Duodenal mucosa (tissue), 2 donors: ENCODE data around the gene PPIL1.

Experiments used
- H3K27ac ChIP-seq: one replicate; pipeline ENCODE4 v1.7.0; 2013; ENCODE audit warnings: low read depth, low read length
- H3K27me3 ChIP-seq, 2 donors: one replicate each; pipeline ENCODE4 v1.7.0; 2013; ENCODE audit warnings: low read length in 2 of 2, control low read depth in 1 of 2; ENCODE audit not compliant: insufficient read depth in 2 of 2, control insufficient read depth in 1 of 2
- H3K36me3 ChIP-seq, 2 donors: one replicate each; pipeline ENCODE4 v1.7.0; 2013; ENCODE audit warnings: low read length in 2 of 2, control low read depth in 1 of 2; ENCODE audit not compliant: insufficient read depth in 2 of 2, control insufficient read depth in 1 of 2
- H3K4me1 ChIP-seq, 2 donors: one replicate each; pipeline ENCODE4 v1.7.0; 2013; ENCODE audit warnings: low read length in 2 of 2, control low read depth in 1 of 2; ENCODE audit not compliant: insufficient read depth in 2 of 2, control insufficient read depth in 1 of 2
- H3K4me3 ChIP-seq, 2 donors: one replicate each; pipeline ENCODE4 v1.7.0; 2013; ENCODE audit warnings: low read length in 2 of 2, low read depth in 1 of 2
- H3K9ac ChIP-seq, 2 donors: one replicate each; pipeline ENCODE4 v1.7.0; 2013; ENCODE audit warnings: low read length in 2 of 2, low read depth in 1 of 2
- H3K9me3 ChIP-seq, 2 donors: one replicate each; pipeline ENCODE4 v1.7.0; 2013; ENCODE audit warnings: low read length in 2 of 2, control low read depth in 1 of 2; ENCODE audit not compliant: control insufficient read depth in 1 of 2

Gene PPIL1

GRCh38 chr6:36825452-36825851, 49.2 kb downstream of the PPIL1 start:
- Histone ChIP-seq H3K4me1 (peaks cover 8 to 12% of the 10 kb centered on the region in 2 donors), H3K27me3 (no peaks in the 10 kb centered on the region), H3K4me3 (no peak overlapping the region), H3K9me3 (no peaks in the 10 kb centered on the region), H3K9ac (no peak overlapping the region), H3K27ac (no peak overlapping the region), H3K36me3 (no peaks in the 10 kb centered on the region)

GRCh38 chr6:36824253-36824652, 50.4 kb downstream of the PPIL1 start:
- Histone ChIP-seq H3K4me3 (no peak overlapping the region), H3K9me3 (no peaks in the 10 kb centered on the region), H3K9ac (no peak overlapping the region), H3K36me3 (no peaks in the 10 kb centered on the region), H3K27ac (no peak overlapping the region), H3K27me3 (no peaks in the 10 kb centered on the region), H3K4me1 (peaks cover 0 to 4% of the 10 kb centered on the region in 2 donors)

- H3K9ac ChIP-seq: no peak overlapping the region
- no peaks in the 10 kb centered on the region for H3K9me3 ChIP-seq
- H3K27ac ChIP-seq: no peak overlapping the region
- no peaks in the 10 kb centered on the region for H3K27me3 ChIP-seq
- H3K4me1 ChIP-seq: peaks cover 0 to 4% of the 10 kb centered on the region in 2 donors
- no peak overlapping the region for H3K4me3 ChIP-seq
- no peaks in the 10 kb centered on the region for H3K36me3 ChIP-seq
Measured at GRCh38 chr6:36823421-36824096, 51.0 kb downstream of the PPIL1 start.

- Histone ChIP-seq H3K9ac (no peak overlapping the region), H3K27ac (no peak overlapping the region), H3K36me3 (no peaks in the 10 kb centered on the region)
Measured at GRCh38 chr6:36822506-36823269, 51.9 kb downstream of the PPIL1 start.

DNA sequence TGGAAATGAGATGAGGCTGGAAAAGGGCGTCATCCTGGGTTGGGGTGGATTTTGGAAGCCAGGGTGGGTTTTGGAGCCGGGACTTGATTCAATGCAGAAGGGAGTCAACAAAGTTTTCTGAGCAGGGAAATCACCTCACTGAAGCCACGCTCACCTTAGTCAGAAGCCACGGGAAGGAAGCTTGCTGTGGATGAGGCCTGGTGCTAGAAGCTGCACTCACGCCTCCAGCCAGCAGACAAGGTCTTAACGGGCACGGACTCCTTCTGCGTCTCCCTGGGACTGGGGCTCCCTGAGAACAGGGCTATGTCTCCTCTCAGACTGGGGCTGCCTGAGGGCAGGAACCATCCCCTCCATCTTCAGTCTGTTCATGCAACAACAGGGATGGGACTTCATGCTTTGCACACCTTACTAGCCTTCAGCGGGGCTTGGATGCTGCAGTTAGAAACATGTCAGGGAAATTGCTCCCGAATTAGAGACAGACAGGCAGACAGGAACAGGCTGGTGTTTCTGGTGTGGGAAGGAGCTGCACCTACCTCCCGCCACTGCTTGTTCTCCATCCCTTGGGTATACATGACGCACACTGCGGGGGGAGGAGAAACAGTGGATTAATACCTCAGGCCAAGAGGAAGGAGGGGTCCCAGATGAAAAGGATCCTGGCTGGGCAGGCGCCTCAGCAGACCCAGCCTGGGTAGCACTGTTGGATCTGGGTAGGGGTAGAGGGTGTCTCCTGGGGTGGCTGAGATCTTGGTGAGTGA, 52.8 kb downstream of the PPIL1 start:
- H3K4me1 ChIP-seq: peaks cover 0 to 4% of the 10 kb centered on the region in 2 donors
- H3K4me3 ChIP-seq: no peak overlapping the region
- no peaks in the 10 kb centered on the region for H3K36me3 ChIP-seq
- H3K27me3 ChIP-seq: no peaks in the 10 kb centered on the region
- H3K27ac ChIP-seq: no peak overlapping the region
- H3K9ac ChIP-seq: no peak overlapping the region
- no peaks in the 10 kb centered on the region for H3K9me3 ChIP-seq

More at GRCh38 chr6:36822506-36823269, 51.9 kb downstream of the PPIL1 start:
- H3K27me3 ChIP-seq: no peaks in the 10 kb centered on the region
- H3K4me1 ChIP-seq: peaks cover 0 to 4% of the 10 kb centered on the region in 2 donors
- no peaks in the 10 kb centered on the region for H3K9me3 ChIP-seq
- H3K4me3 ChIP-seq: no peak overlapping the region

- no peaks in the 10 kb centered on the region for H3K27me3 ChIP-seq
- no peaks in the 10 kb centered on the region for H3K36me3 ChIP-seq
- H3K4me1 ChIP-seq: peaks cover 0 to 4% of the 10 kb centered on the region in 2 donors
- no peak overlapping the region for H3K9ac ChIP-seq
- no peak overlapping the region for H3K4me3 ChIP-seq
- H3K27ac ChIP-seq: no peak overlapping the region
- no peaks in the 10 kb centered on the region for H3K9me3 ChIP-seq
Measured at GRCh38 chr6:36820700-36821580, 53.7 kb downstream of the PPIL1 start.

DNA sequence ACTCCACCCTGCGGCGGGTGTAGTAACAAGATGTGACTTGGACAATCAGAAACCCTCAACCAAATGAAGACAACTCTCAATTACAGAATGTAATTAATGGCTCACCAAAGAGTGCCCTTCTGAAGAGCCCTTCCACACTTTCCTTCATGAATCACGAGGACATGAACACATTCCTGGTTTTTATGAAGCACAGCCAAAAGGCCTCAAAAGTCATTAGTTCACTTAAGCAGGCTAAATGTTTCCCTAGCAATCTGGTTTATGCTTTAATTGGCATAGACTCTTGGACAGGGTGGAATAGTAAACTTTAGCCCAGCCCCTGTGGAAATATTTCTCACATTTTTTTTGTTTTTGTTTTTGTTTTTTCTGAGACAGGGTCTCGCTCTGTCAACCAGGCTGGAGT, 55.8 kb downstream of the PPIL1 start:
- Histone ChIP-seq H3K4me3 (no peak overlapping the region), H3K9me3 (no peaks in the 10 kb centered on the region), H3K36me3 (no peaks in the 10 kb centered on the region), H3K27me3 (no peaks in the 10 kb centered on the region), H3K27ac (no peak overlapping the region), H3K9ac (no peak overlapping the region), H3K4me1 (no peaks in the 10 kb centered on the region)

- H3K27me3 ChIP-seq: no peaks in the 10 kb centered on the region
- H3K36me3 ChIP-seq: no peaks in the 10 kb centered on the region
- H3K4me1 ChIP-seq: no peaks in the 10 kb centered on the region
- no peak overlapping the region for H3K9ac ChIP-seq
- H3K9me3 ChIP-seq: no peaks in the 10 kb centered on the region
- H3K4me3 ChIP-seq: no peak overlapping the region
- H3K27ac ChIP-seq: no peak overlapping the region
Measured at GRCh38 chr6:36817847-36818246, 56.8 kb downstream of the PPIL1 start.

- H3K4me3 ChIP-seq: no peak overlapping the region
- no peaks in the 10 kb centered on the region for H3K9me3 ChIP-seq
- H3K27ac ChIP-seq: no peak overlapping the region
- no peaks in the 10 kb centered on the region for H3K36me3 ChIP-seq
- no peaks in the 10 kb centered on the region for H3K27me3 ChIP-seq
- no peaks in the 10 kb centered on the region for H3K4me1 ChIP-seq
- no peak overlapping the region for H3K9ac ChIP-seq
Measured at GRCh38 chr6:36817176-36817817, 57.3 kb downstream of the PPIL1 start.
